Breast epithelium (tissue), 4 donors: ENCODE data around the gene ZC2HC1B. TPM values are rescaled to one million over a fixed set of nuclear protein-coding genes. Genes with fewer than 3 reads are reported as not detected.

ENCODE experiments used
- DNase-seq, 2 donors: peaks; one replicate each; pipeline ENCODE4 v3.0.0-alpha.2; 2019; ENCODE audit warnings: low spot score in 2 of 2
- H3K27ac ChIP-seq, 2 donors: fragments of 200-600 bp; sonication (generic) in 1 of 2; one replicate each; pipeline ENCODE4 v1.5.1; 2016 to 2019; ENCODE audit warnings: mild to moderate bottlenecking in 1 of 2
- H3K27me3 ChIP-seq, 2 donors: fragments of 200-600 bp; sonication (generic) in 1 of 2; one replicate each; pipeline versions ENCODE4 v1.5.1 to v1.6.0; 2017 to 2019; ENCODE audit warnings: control low read depth in 1 of 2, mild to moderate bottlenecking in 1 of 2
- H3K36me3 ChIP-seq: fragments of 200-600 bp; one replicate; pipeline ENCODE4 v1.5.1; 2019
- H3K4me1 ChIP-seq, 2 donors: fragments of 200-600 bp; sonication (generic); one replicate each; pipeline ENCODE4 v1.5.1; 2016 to 2019; ENCODE audit warnings: control low read depth in 1 of 2
- H3K4me3 ChIP-seq, 3 donors: fragments of 200-600 bp; sonication (generic); 1 replicate in 2 of 3; 2 replicates in 1 of 3; pipeline ENCODE4 v1.5.1; 2016 to 2019; ENCODE audit warnings: mild to moderate bottlenecking in 3 of 3, moderate library complexity in 2 of 3
- H3K9me3 ChIP-seq, 2 donors: fragments of 200-600 bp; sonication (generic) in 1 of 2; one replicate each; pipeline ENCODE4 v1.5.1; 2016 to 2019; ENCODE audit warnings: control low read depth in 1 of 2
- POLR2A ChIP-seq: fragments of 450-650 bp; IDR thresholded peaks from one replicate; pipeline ENCODE4 v1.6.1; 2016; ENCODE audit warnings: antibody characterized with exemption, mild to moderate bottlenecking, moderate library complexity
- POLR2AphosphoS5 ChIP-seq, 3 donors: sonication (generic); formaldehyde crosslinking; IDR thresholded peaks; one replicate each; pipeline ENCODE4 v1.6.1; 2017; ENCODE audit warnings: antibody characterized with exemption in 3 of 3
- intact Hi-C: fragments of 100-400 bp; cut with DNase I; formaldehyde crosslinking; loops from one replicate; pipeline ENCODE4 v1.15.1; 2023; ENCODE audit warnings: low total_unique reads
- total RNA-seq, 3 donors: library from RNA; depleted of rRNA; stranded (reverse); fragments of >200 nt; gene quantifications; one replicate each; pipeline ENCODE4 v1.1.0, GENCODE V29; 2016
- TF ChIP-seq, protein P1 (sequence below), 3 donors: fragments of 450-650 bp; IDR thresholded peaks; one replicate each; pipeline ENCODE4 v1.5.1; 2016 to 2017; ENCODE audit warnings: antibody characterized with exemption in 3 of 3, mild to moderate bottlenecking in 3 of 3, moderate library complexity in 3 of 3

ZC2HC1B gene
- total RNA-seq, 3 donors from 2014 or later, result not detected

GRCh38 chr6:143936778-143937667 is 72.7 kb downstream of the ZC2HC1B start:
- Histone ChIP-seq H3K4me3 (no peak overlapping the region), H3K27ac (no peak overlapping the region)

DNA sequence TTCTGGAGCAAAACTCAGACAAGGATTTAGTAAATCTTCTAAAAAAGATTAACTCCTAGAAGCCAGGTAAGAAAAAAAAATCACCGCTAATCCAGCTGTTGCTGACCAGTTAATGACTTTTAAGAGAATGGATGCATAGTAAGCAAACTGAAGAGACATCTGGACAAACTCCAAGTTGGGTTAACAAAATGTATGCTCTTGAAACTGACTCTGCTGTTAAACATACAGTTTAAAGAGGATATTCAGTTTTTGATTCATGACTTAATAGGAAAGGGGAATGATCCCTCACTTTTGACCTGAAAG is 73.3 kb downstream of the ZC2HC1B start:
- TF ChIP-seq POLR2A (no peak), POLR2AphosphoS5 (IDR thresholded peaks at IDR 0.05) (no peak)
- TF ChIP-seq, protein P1, sequence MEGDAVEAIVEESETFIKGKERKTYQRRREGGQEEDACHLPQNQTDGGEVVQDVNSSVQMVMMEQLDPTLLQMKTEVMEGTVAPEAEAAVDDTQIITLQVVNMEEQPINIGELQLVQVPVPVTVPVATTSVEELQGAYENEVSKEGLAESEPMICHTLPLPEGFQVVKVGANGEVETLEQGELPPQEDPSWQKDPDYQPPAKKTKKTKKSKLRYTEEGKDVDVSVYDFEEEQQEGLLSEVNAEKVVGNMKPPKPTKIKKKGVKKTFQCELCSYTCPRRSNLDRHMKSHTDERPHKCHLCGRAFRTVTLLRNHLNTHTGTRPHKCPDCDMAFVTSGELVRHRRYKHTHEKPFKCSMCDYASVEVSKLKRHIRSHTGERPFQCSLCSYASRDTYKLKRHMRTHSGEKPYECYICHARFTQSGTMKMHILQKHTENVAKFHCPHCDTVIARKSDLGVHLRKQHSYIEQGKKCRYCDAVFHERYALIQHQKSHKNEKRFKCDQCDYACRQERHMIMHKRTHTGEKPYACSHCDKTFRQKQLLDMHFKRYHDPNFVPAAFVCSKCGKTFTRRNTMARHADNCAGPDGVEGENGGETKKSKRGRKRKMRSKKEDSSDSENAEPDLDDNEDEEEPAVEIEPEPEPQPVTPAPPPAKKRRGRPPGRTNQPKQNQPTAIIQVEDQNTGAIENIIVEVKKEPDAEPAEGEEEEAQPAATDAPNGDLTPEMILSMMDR (IDR thresholded peaks at IDR 0.05), result no peak
- intact Hi-C loops, result no loop called here
- H3K4me3 ChIP-seq, result no peak overlapping the region

More at GRCh38 chr6:143936778-143937667, 72.7 kb downstream of the ZC2HC1B start:
- DNase-seq, result no peak
- Histone ChIP-seq H3K9me3 (no peaks in the 10 kb centered on the region), H3K4me1 (no peaks in the 10 kb centered on the region), H3K36me3 (no peaks in the 10 kb centered on the region), H3K27me3 (no peaks in the 10 kb centered on the region)
- intact Hi-C loops, result no loop called here
- TF ChIP-seq POLR2A (no peak), POLR2AphosphoS5 (IDR thresholded peaks at IDR 0.05) (no peak)
- TF ChIP-seq, protein P1 (IDR thresholded peaks at IDR 0.05), result no peak

GRCh38 chr6:143939364-143939763 is 75.1 kb downstream of the ZC2HC1B start:
- no peaks in the 10 kb centered on the region for H3K4me1 ChIP-seq
- no peaks in the 10 kb centered on the region for H3K36me3 ChIP-seq
- H3K9me3 ChIP-seq, result no peaks in the 10 kb centered on the region
- H3K4me3 ChIP-seq, result no peak overlapping the region
- no peak for DNase-seq
- no peaks in the 10 kb centered on the region for H3K27me3 ChIP-seq
- TF ChIP-seq POLR2A (no peak), POLR2AphosphoS5 (IDR thresholded peaks at IDR 0.05) (no peak)
- TF ChIP-seq, protein P1 (IDR thresholded peaks at IDR 0.05), result no peak
- no peak overlapping the region for H3K27ac ChIP-seq
- intact Hi-C loops, result no loop called here

More for the DNA sequence above, 73.3 kb downstream of the ZC2HC1B start:
- H3K27ac ChIP-seq, result no peak overlapping the region
- DNase-seq, result no peak
- no peaks in the 10 kb centered on the region for H3K9me3 ChIP-seq
- H3K27me3 ChIP-seq, result no peaks in the 10 kb centered on the region
- no peaks in the 10 kb centered on the region for H3K4me1 ChIP-seq
- no peaks in the 10 kb centered on the region for H3K36me3 ChIP-seq

DNA sequence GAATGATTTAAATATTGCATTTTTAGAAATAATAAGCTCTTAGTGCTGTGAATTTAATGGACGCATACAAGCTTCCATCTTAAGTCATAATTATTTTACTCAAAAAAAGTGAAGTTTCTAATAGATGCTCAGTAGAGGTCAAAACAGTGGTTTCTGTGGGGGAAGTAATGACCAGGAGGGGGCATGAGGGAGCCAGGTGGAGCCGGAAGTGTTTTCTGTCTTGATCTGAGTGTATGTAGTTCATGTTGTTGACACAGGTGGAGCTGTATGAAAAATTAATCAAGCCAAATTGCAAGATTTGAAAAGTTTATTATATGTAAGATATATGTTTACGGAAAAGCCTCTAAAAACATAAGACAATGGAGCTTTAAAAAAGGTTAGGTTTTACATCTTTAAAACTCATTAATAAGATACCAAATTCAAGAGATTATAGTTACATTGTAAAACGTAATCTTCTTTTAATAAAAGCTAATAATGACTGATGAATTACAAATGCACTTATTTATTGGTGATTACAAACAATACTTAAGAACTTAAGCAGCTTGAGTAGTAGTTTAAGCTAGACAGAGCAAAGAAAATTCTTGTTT is 75.8 kb downstream of the ZC2HC1B start:
- no peaks in the 10 kb centered on the region for H3K27me3 ChIP-seq
- no peaks in the 10 kb centered on the region for H3K4me1 ChIP-seq
- no peaks in the 10 kb centered on the region for H3K36me3 ChIP-seq
- no peak overlapping the region for H3K4me3 ChIP-seq
- DNase-seq, result no peak
- intact Hi-C loops, result no loop called here
- H3K27ac ChIP-seq, result no peak overlapping the region
- H3K9me3 ChIP-seq, result no peaks in the 10 kb centered on the region
- no peak for TF ChIP-seq POLR2A
- TF ChIP-seq POLR2AphosphoS5 (IDR thresholded peaks at IDR 0.05), result no peak
- TF ChIP-seq, protein P1 (IDR thresholded peaks at IDR 0.05), result peak; percentile 41 to 67 (median 54)
